Measurements from ENCODE around the gene HELQ. TPM values are rescaled to one million over a fixed set of nuclear protein-coding genes. Genes with fewer than 3 reads are reported as not detected.

The HELQ gene
- total and polyA plus RNA-seq, 2 of the 4 experiments (the other 2 are of a cell fraction): 8.8 to 9.1 TPM

- no peak for DNase-seq
- in situ Hi-C loops (cut with MboI; ENCODE audit: low sequenced_read_pairs): no loop called here
Measured at GRCh38 chr4:83436680-83437079, 18.9 kb downstream of the HELQ start.

More at GRCh38 chr4:83436680-83437079, 18.9 kb downstream of the HELQ start:
- Histone ChIP-seq H4K20me1 (ENCODE audit: insufficient read depth, low read length) (no peaks in the 10 kb centered on the region), H3K4ac (ENCODE audit: low read depth, low read length) (no peak overlapping the region), H2AK5ac (ENCODE audit: low read depth, low read length) (no peak overlapping the region), H3K9ac (ENCODE audit: low read depth, low read length) (no peak overlapping the region), H4K91ac (ENCODE audit: insufficient read depth, low read depth, low read length) (no peak overlapping the region), H3K79me1 (ENCODE audit: low read depth in 1 of 2, low read length in 2 of 2) (no peaks in the 10 kb centered on the region), H3K56ac (ENCODE audit: extremely low read depth, insufficient read depth, low read length) (no peak overlapping the region), H3K27me3 (ENCODE audit: control insufficient read depth, insufficient read depth, low read length) (no peaks in the 10 kb centered on the region), H4K5ac (ENCODE audit: low read depth, low read length) (no peak overlapping the region), H2BK5ac (ENCODE audit: low read depth, low read length, poor library complexity, severe bottlenecking) (no peak overlapping the region), H3K9me3 (ENCODE audit: control insufficient read depth, insufficient read depth, low read length) (no peaks in the 10 kb centered on the region), H2BK20ac (ENCODE audit: low read depth, low read length) (no peak overlapping the region), H3K18ac (ENCODE audit: low read depth, low read length) (no peak overlapping the region), H2AFZ (replicated peaks; ENCODE audit: low read length, poor library complexity) (no peak overlapping the region), H2BK15ac (ENCODE audit: low read depth, low read length) (no peak overlapping the region), H2BK120ac (ENCODE audit: low read depth, low read length) (no peak overlapping the region), H3K23ac (ENCODE audit: low read depth, low read length) (no peak overlapping the region), H3K4me3 (ENCODE audit: insufficient read depth, low read depth, low read length) (no peak overlapping the region), H3K36me3 (ENCODE audit: control insufficient read depth, insufficient read depth, low read length) (peaks cover 4% of the 10 kb centered on the region; the same call in 1 of the 2 replicates), H2AK9ac (replicated peaks; ENCODE audit: low read depth, low read length, poor library complexity) (no peak overlapping the region), H3K4me2 (ENCODE audit: low read depth, low read length) (no peak overlapping the region), H3K14ac (replicated peaks; ENCODE audit: low read depth, low read length) (no peak overlapping the region), H3K27ac (ENCODE audit: insufficient read depth, low read length) (no peak overlapping the region), H3K4me1 (ENCODE audit: control insufficient read depth, insufficient read depth, low read length) (no peaks in the 10 kb centered on the region), H3K9me1 (ENCODE audit: insufficient read depth, low read length) (no peaks in the 10 kb centered on the region), H4K8ac (ENCODE audit: low read depth in 2 of 2, low read length in 2 of 2) (no peak overlapping the region)
- ChIA-PET CTCF (no interaction called here), POLR2A (ENCODE audit: unreplicated experiment) (interaction anchor here (0.6 kb wide), 1 partner anchor 79 kb away, joined by 4 read pairs; no protein-coding TSS in a partner anchor)
- intact Hi-C loops (cut with micrococcal nuclease) (no loop called here), dilution Hi-C loops (cut with HindIII; ENCODE audit: low sequenced_read_pairs, unreplicated experiment) (no loop called here)
- WGBS, 2 experiments (ENCODE audit: extremely low coverage in 2 of 2, insufficient read length in 1 of 2): 100% methylated on average over 1 of the region's 4 CpGs; no CpG with 5 or more reads in 1 of the 2 experiments
- no TSS peak for BruUV-seq (replicated peaks)
- no peak for TF ChIP-seq CTCF (conservative IDR thresholded peaks at IDR 0.05; ENCODE audit: low read depth, low read length)
- TF ChIP-seq CHD1 (IDR thresholded peaks at IDR 0.05; ENCODE audit: low read depth, low read length): no peak
- TF ChIP-seq BHLHE40 (IDR thresholded peaks at IDR 0.05; ENCODE audit: low read depth, low read length): no peak
- TF ChIP-seq MXI1 (IDR thresholded peaks at IDR 0.05; ENCODE audit: borderline replicate concordance, low read depth, low read length): no peak
- no peak for TF ChIP-seq CEBPB (IDR thresholded peaks at IDR 0.05; ENCODE audit: low read depth, low read length)
- TF ChIP-seq RAD21 (IDR thresholded peaks at IDR 0.05; ENCODE audit: low read length): no peak
- no peak for TF ChIP-seq FOS (IDR thresholded peaks at IDR 0.05; ENCODE audit: low read depth, low read length)
- no peak for TF ChIP-seq RFX5 (IDR thresholded peaks at IDR 0.05; ENCODE audit: low read depth, low read length)
- TF ChIP-seq USF2 (IDR thresholded peaks at IDR 0.05; ENCODE audit: low read depth, low read length): no peak
- TF ChIP-seq POLR2A (IDR thresholded peaks at IDR 0.05; ENCODE audit: low read depth, low read length): no peak
- no peak for TF ChIP-seq MAFK (IDR thresholded peaks at IDR 0.05; ENCODE audit: low read depth, low read length)
- TF ChIP-seq MAZ (IDR thresholded peaks at IDR 0.05; ENCODE audit: borderline replicate concordance, low read depth, low read length): no peak
- TF ChIP-seq NFE2L2 (IDR thresholded peaks at IDR 0.05; ENCODE audit: low read depth, low read length): no peak
- no peak for ATAC-seq (ENCODE audit: low read depth)

Measured in IMR-90 (cell line).